HepG2 (cell line): ENCODE results near the gene POLR1H. TPM values are rescaled to one million over a fixed set of nuclear protein-coding genes. Genes with fewer than 3 reads are reported as not detected.

Experiments
- ARHGAP35 ChIP-seq: sonication (generic); formaldehyde crosslinking; IDR thresholded peaks from 2 replicates; pipeline ENCODE4 v1.9.0; 2022; ENCODE audit warnings: mild to moderate bottlenecking, inconsistent platforms, moderate library complexity, missing genetic modification reagents, borderline replicate concordance
- BHLHE40 ChIP-seq: IDR thresholded peaks from 2 replicates; pipeline ENCODE4 v1.6.1; 2011; ENCODE audit warnings: low read length, improper control_type of control experiment
- DR1 ChIP-seq: sonication (generic); formaldehyde crosslinking; IDR thresholded peaks from 2 replicates; pipeline ENCODE4 v1.8.0; 2021; ENCODE audit warnings: mild to moderate bottlenecking, missing genetic modification reagents, inconsistent platforms
- ESRRA ChIP-seq: sonication (generic); formaldehyde crosslinking; IDR thresholded peaks from 2 replicates; pipeline ENCODE4 v1.5.1; 2020; ENCODE audit warnings: mild to moderate bottlenecking, low read depth, missing genetic modification reagents
- FOSL2 ChIP-seq: sonication (generic); formaldehyde crosslinking; IDR thresholded peaks from 2 replicates; pipeline ENCODE4 v1.4.0; 2020; ENCODE audit warnings: missing genetic modification reagents
- HDAC2 ChIP-seq: sonication (generic); formaldehyde crosslinking; IDR thresholded peaks from 2 replicates; pipeline ENCODE4 v1.4.0; 2020; ENCODE audit warnings: missing genetic modification reagents
- MAF1 ChIP-seq: sonication (generic); formaldehyde crosslinking; IDR thresholded peaks from 2 replicates; pipeline ENCODE4 v1.5.0; 2020; ENCODE audit warnings: missing genetic modification reagents, borderline replicate concordance
- MED1 ChIP-seq: sonication (generic); formaldehyde crosslinking; IDR thresholded peaks from 2 replicates; pipeline ENCODE4 v1.4.0; 2020; ENCODE audit warnings: missing genetic modification reagents
- NR3C1 ChIP-seq: sonication (generic); formaldehyde crosslinking; IDR thresholded peaks from 2 replicates; pipeline ENCODE4 v1.4.0; 2020; ENCODE audit warnings: missing genetic modification reagents
- POLR2G ChIP-seq: fragments of 200-400 bp; formaldehyde crosslinking; IDR thresholded peaks from 2 replicates; pipeline ENCODE4 v1.6.1; 2018; ENCODE audit warnings: mild to moderate bottlenecking, low read depth, low read length, moderate library complexity
- RBM22 ChIP-seq: fragments of 200-400 bp; formaldehyde crosslinking; optimal IDR thresholded peaks from 2 replicates; pipeline ENCODE3; 2017; ENCODE audit warnings: mild to moderate bottlenecking, low read length, moderate library complexity
- TBX3 ChIP-seq: fragments of 450-650 bp; IDR thresholded peaks from 2 replicates; pipeline ENCODE4 v1.6.1; 2017; ENCODE audit warnings: antibody characterized with exemption, mild to moderate bottlenecking, inconsistent platforms, borderline replicate concordance
- ZNF101 ChIP-seq: sonication (generic); formaldehyde crosslinking; IDR thresholded peaks from 2 replicates; pipeline ENCODE4 v1.4.0; 2020; ENCODE audit warnings: mild to moderate bottlenecking, low read depth, missing genetic modification reagents, borderline replicate concordance
- ZNF12 ChIP-seq: sonication (generic); formaldehyde crosslinking; IDR thresholded peaks from 2 replicates; pipeline ENCODE4 v1.5.0; 2020; ENCODE audit warnings: missing genetic modification reagents
- ZNF446 ChIP-seq: sonication (generic); formaldehyde crosslinking; IDR thresholded peaks from 2 replicates; pipeline ENCODE4 v1.5.0; 2020; ENCODE audit warnings: mild to moderate bottlenecking, missing genetic modification reagents
- ZNF775 ChIP-seq: sonication (generic); formaldehyde crosslinking; IDR thresholded peaks from 2 replicates; pipeline ENCODE4 v1.4.0; 2020; ENCODE audit warnings: missing genetic modification reagents, mild to moderate bottlenecking, moderate library complexity, borderline replicate concordance
- ZNF850 ChIP-seq: sonication (generic); formaldehyde crosslinking; conservative IDR thresholded peaks from 2 replicates; pipeline ENCODE4 v1.9.0; 2021; ENCODE audit warnings: mild to moderate bottlenecking, missing genetic modification reagents
- ZNF883 ChIP-seq: sonication (generic); formaldehyde crosslinking; IDR thresholded peaks from 2 replicates; pipeline ENCODE4 v1.5.1; 2020; ENCODE audit warnings: mild to moderate bottlenecking, missing genetic modification reagents; ENCODE audit errors: not compliant biosample characterization
- ZSCAN30 ChIP-seq: sonication (generic); formaldehyde crosslinking; IDR thresholded peaks from 2 replicates; pipeline ENCODE4 v1.5.0; 2020; ENCODE audit warnings: mild to moderate bottlenecking, missing genetic modification reagents
- polyA plus RNA-seq, 8 experiments: library from polyadenylated mRNA; depleted of rRNA in 3 of 8; stranded (reverse) in 7 of 8; unstranded in 1 of 8; fragments of >200 nt; fragmentation: Illumina TruSeq in 4 of 8; extraction: Trizol in 4 of 8; gene quantifications; 2 replicates each; pipeline versions ENCODE4 v1.2.1 to v1.2.3, GENCODE V29; 2011 to 2016; ENCODE audit warnings: low read depth in 4 of 8, missing spikeins in 1 of 8, mixed read lengths in 1 of 8; ENCODE audit not compliant: insufficient read depth in 1 of 8
- total RNA-seq, 5 experiments: library from RNA; depleted of rRNA; stranded (reverse); fragments of >200 nt; fragmentation: Illumina TruSeq; extraction: Trizol; gene quantifications; 2 replicates each; pipeline ENCODE4 v1.2.3, GENCODE V29; 2016; ENCODE audit warnings: low read depth in 1 of 5
- TF ChIP-seq, protein P1 (sequence below): sonication (generic); IDR thresholded peaks from 2 replicates; pipeline ENCODE4 v1.6.1; 2016; ENCODE audit warnings: low read depth, borderline replicate concordance
- TF ChIP-seq, protein P2 (sequence below): sonication (generic); formaldehyde crosslinking; IDR thresholded peaks from 2 replicates; pipeline ENCODE4 v1.4.0; 2020; ENCODE audit warnings: mild to moderate bottlenecking, missing genetic modification reagents

Gene POLR1H
- total and polyA plus RNA-seq, 2 of the 13 experiments (the other 11 are each of a cell fraction or from before 2014, with no cell fraction given), result 61.4 to 79.8 TPM

DNA sequence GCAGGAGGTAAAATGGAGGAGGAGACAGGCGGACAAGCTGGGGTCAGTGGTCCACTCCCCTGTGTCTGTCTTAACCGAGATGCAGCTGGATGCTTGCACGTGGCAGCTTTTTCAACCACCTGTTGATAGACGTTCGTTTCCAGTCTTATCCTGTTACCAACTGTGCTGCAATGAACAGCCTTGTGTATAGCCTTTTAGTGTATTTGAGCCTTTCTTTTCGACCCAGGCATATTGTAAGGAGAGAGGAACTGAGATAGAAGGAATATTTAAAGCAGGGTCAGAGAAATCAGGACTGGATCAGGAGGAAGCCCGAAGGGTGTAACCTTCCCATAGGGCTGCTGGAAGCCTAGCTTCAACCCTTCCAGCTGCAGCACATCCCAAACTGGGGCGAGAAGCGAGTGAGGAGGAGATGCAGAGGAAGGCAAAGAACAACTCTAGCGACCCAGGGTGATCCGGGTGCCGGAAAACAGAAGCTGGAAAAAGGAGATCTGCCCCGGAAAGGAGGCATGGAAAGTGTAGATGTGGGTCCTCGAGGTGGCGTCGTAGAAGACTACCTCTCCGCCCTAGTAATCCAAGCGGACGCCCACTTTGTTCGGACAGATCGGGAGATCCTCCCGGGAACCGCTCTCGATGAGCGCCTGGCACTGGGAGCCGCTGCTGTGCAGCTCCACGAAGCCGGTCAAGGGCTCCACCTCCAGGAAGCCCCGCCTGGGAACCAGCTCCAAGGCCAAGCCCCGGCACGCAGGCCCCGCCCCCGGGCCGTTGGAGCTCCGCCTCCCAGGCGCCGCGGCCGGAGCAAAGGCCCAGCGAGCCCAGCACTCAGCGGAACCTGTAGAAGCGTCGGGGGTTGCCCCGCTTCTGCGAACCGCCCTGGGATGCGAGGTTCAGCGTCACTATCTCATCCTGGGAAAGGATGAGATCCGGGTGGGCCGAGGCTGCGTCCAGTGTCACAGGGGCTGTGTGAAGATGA lies 40.7 kb downstream of the POLR1H start (continued):
- TF ChIP-seq, protein P1, sequence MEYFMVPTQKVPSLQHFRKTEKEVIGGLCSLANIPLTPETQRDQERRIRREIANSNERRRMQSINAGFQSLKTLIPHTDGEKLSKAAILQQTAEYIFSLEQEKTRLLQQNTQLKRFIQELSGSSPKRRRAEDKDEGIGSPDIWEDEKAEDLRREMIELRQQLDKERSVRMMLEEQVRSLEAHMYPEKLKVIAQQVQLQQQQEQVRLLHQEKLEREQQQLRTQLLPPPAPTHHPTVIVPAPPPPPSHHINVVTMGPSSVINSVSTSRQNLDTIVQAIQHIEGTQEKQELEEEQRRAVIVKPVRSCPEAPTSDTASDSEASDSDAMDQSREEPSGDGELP, result no peak; the same call in 1 of the 2 replicates
- TF ChIP-seq ZNF101 (CRISPR knock-in tag) (no peak), BHLHE40 (no peak), ZNF12 (CRISPR knock-in tag) (peak; percentile 36; the same call in 1 of the 2 replicates), ZNF883 (CRISPR knock-in tag) (peak; percentile 88), HDAC2 (peak; percentile 58), ZNF446 (peak; percentile 48), ESRRA (CRISPR knock-in tag) (peak; percentile 63; the same call in 1 of the 2 replicates), ZSCAN30 (CRISPR knock-in tag) (0 out of 2 replicates have a peak, but pooled peaks have one; percentile 71), FOSL2 (peak; percentile 58), DR1 (peak; percentile 28; the same call in 1 of the 2 replicates), POLR2G (peak; percentile 92), MAF1 (CRISPR knock-in tag) (no peak), TBX3 (no peak), RBM22 (no peak), ZNF850 (CRISPR knock-in tag) (no peak), ARHGAP35 (0 out of 2 replicates have a peak, but pooled peaks have one; percentile 72), ZNF775 (CRISPR knock-in tag) (no peak), NR3C1 (CRISPR knock-in tag) (no peak), MED1 (CRISPR knock-in tag) (peak; percentile 84)
- TF ChIP-seq, protein P2, sequence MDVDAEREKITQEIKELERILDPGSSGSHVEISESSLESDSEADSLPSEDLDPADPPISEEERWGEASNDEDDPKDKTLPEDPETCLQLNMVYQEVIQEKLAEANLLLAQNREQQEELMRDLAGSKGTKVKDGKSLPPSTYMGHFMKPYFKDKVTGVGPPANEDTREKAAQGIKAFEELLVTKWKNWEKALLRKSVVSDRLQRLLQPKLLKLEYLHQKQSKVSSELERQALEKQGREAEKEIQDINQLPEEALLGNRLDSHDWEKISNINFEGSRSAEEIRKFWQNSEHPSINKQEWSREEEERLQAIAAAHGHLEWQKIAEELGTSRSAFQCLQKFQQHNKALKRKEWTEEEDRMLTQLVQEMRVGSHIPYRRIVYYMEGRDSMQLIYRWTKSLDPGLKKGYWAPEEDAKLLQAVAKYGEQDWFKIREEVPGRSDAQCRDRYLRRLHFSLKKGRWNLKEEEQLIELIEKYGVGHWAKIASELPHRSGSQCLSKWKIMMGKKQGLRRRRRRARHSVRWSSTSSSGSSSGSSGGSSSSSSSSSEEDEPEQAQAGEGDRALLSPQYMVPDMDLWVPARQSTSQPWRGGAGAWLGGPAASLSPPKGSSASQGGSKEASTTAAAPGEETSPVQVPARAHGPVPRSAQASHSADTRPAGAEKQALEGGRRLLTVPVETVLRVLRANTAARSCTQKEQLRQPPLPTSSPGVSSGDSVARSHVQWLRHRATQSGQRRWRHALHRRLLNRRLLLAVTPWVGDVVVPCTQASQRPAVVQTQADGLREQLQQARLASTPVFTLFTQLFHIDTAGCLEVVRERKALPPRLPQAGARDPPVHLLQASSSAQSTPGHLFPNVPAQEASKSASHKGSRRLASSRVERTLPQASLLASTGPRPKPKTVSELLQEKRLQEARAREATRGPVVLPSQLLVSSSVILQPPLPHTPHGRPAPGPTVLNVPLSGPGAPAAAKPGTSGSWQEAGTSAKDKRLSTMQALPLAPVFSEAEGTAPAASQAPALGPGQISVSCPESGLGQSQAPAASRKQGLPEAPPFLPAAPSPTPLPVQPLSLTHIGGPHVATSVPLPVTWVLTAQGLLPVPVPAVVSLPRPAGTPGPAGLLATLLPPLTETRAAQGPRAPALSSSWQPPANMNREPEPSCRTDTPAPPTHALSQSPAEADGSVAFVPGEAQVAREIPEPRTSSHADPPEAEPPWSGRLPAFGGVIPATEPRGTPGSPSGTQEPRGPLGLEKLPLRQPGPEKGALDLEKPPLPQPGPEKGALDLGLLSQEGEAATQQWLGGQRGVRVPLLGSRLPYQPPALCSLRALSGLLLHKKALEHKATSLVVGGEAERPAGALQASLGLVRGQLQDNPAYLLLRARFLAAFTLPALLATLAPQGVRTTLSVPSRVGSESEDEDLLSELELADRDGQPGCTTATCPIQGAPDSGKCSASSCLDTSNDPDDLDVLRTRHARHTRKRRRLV, result peak; percentile 86
